Mucosa of descending colon (tissue), 3 donors: ENCODE measurements around the gene MAPRE2. TPM values are rescaled to one million over a fixed set of nuclear protein-coding genes. Genes with fewer than 3 reads are reported as not detected.

Source experiments
- ATAC-seq: fragments of 200-7000 bp; cut with Tn5 transposase; one replicate; pipeline ENCODE4 v1.9.1; 2020; ENCODE audit warnings: mild to moderate bottlenecking, moderate library complexity
- DNase-seq, 3 donors: peaks; one replicate each; pipeline ENCODE4 v3.0.0-alpha.2; 2020
- H3K36me3 ChIP-seq: fragments of 200-600 bp; one replicate; pipeline ENCODE4 v1.8.0; 2021; ENCODE audit warnings: low read depth, mild to moderate bottlenecking
- H3K4me1 ChIP-seq: fragments of 200-600 bp; one replicate; pipeline ENCODE4 v1.8.0; 2021; ENCODE audit warnings: low read depth, mild to moderate bottlenecking
- H3K4me3 ChIP-seq: fragments of 200-600 bp; one replicate; pipeline ENCODE4 v1.8.0; 2021; ENCODE audit warnings: mild to moderate bottlenecking
- H3K9me3 ChIP-seq: fragments of 200-600 bp; one replicate; pipeline ENCODE4 v1.8.0; 2021; ENCODE audit warnings: mild to moderate bottlenecking
- CTCF ChIP-seq: fragments of 200-600 bp; IDR thresholded peaks from one replicate; pipeline ENCODE4 v1.8.0; 2022; ENCODE audit warnings: antibody characterized with exemption, mild to moderate bottlenecking
- intact Hi-C, 2 donors: fragments of 100-400 bp; cut with DNase I in 1 of 2; cut with micrococcal nuclease in 1 of 2; formaldehyde crosslinking; loops; one replicate each; pipeline versions ENCODE4 v1.11.0 to v1.11.1; 2022; cut with DNase I, micrococcal nuclease
- total RNA-seq, 3 donors: library from RNA; stranded (reverse); fragmentation: NEBNext Ultra II Directional in 2 of 3; extraction: Animal tissue kit (Norgen Biotek cat#: 25700) in 2 of 3; gene quantifications; one replicate each; pipeline versions ENCODE4 v1.2.1 to v1.2.4, GENCODE V29; 2021 to 2023
- donor health status: DM: no; HTN: no; CAD: no; lungs with moderate emphysema.
- donor health status: DM: no; HTN: no; CAD: no.
- donor health status: DM: no; HTN: yes; CAD: no.

Gene MAPRE2
- total RNA-seq, 3 donors from 2014 or later: 26.4 to 31.3 (median 27.3) TPM

GRCh38 chr18:35153609-35154272 lies 112.5 kb downstream of the MAPRE2 start:
- Histone ChIP-seq H3K4me1 (no peaks in the 10 kb centered on the region), H3K9me3 (no peaks in the 10 kb centered on the region), H3K4me3 (no peak overlapping the region), H3K36me3 (no peaks in the 10 kb centered on the region)
- no peak for TF ChIP-seq CTCF
- no peak for DNase-seq
- no peak for ATAC-seq
- intact Hi-C loops: no loop called here

- ATAC-seq (no peak), DNase-seq (no peak)
- Histone ChIP-seq H3K4me3 (no peak overlapping the region), H3K4me1 (no peaks in the 10 kb centered on the region), H3K36me3 (no peaks in the 10 kb centered on the region), H3K9me3 (no peaks in the 10 kb centered on the region)
- intact Hi-C loops: no loop called here
- no peak for TF ChIP-seq CTCF
Measured at GRCh38 chr18:35155398-35156117, 114.3 kb downstream of the MAPRE2 start.

GRCh38 chr18:35157181-35157580 lies 116.0 kb downstream of the MAPRE2 start:
- H3K36me3 ChIP-seq: no peaks in the 10 kb centered on the region
- intact Hi-C loops: no loop called here
- no peaks in the 10 kb centered on the region for H3K4me1 ChIP-seq
- TF ChIP-seq CTCF: no peak
- no peak for DNase-seq
- H3K9me3 ChIP-seq: no peaks in the 10 kb centered on the region
- no peak overlapping the region for H3K4me3 ChIP-seq
- ATAC-seq: no peak

DNA sequence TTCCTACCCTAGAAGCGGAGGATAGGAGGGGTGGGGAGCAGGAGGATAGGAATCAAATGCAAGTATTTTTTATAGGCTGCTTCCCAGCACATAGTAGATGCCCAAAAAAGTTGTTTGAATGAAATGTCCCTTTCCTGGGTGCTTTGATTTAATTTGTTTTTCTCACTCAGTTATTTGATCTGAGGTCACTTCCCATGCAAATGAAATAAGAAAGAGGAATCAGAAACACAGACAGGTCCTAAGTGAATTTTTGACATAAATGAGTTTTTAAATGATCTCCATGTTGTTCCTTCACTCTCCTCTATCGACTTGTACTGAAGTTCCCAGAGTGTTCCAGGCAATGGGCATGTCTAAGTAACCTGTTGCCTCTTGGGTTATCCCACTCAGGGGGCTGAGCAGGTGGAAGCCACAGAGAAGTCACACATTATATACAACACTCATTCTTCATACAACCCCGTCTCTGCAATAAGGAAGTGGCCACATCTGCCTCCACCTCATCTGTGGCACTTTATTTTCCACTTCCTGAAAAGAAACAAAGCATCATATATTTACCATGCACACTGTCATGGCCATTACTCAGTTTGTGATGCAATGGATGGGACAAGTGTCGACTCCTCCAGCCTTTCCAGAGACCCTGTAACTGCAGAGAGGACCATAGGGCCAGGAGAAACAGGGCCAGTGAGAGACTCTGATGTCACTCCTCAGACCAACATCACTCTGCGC lies 117.7 kb downstream of the MAPRE2 start:
- H3K36me3 ChIP-seq: no peaks in the 10 kb centered on the region
- TF ChIP-seq CTCF: no peak
- no peaks in the 10 kb centered on the region for H3K4me1 ChIP-seq
- intact Hi-C loops: no loop called here
- no peak overlapping the region for H3K4me3 ChIP-seq
- peak in 1 of 3 donors; percentile 43 for DNase-seq
- no peaks in the 10 kb centered on the region for H3K9me3 ChIP-seq
- ATAC-seq: peak; percentile 98

DNA sequence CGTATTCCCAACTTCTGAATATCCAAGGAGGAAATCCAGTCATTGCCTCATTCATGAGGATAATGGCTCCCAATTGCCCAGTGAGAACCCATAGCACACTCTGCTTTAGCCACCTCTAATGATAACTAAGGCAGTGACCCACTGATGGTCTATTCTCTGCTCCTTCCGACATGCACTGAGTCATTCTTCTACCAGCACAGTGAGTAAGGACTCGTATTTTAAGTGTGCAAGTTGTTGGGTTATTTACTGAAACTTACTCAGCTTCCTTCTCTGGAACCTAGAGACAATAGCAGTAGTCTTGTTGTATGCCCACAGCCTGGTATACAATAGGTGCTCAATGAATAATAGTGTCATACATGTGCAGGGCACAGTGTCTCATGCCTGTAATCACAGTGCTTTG lies 118.6 kb downstream of the MAPRE2 start:
- ATAC-seq: no peak
- Histone ChIP-seq H3K9me3 (no peaks in the 10 kb centered on the region), H3K36me3 (no peaks in the 10 kb centered on the region)

More for the DNA sequence above, 118.6 kb downstream of the MAPRE2 start:
- Histone ChIP-seq H3K4me3 (no peak overlapping the region), H3K4me1 (no peaks in the 10 kb centered on the region)
- TF ChIP-seq CTCF: no peak
- intact Hi-C loops: no loop called here
- no peak for DNase-seq
